GM23338 (cell line): Measurements from ENCODE around the gene WWP2.

ENCODE experiments used
- EZH2 ChIP-seq: fragments of 200-600 bp; sonication (generic); IDR thresholded peaks from one replicate; pipeline ENCODE4 v1.8.0; 2017; ENCODE audit warnings: antibody characterized with exemption, mild to moderate bottlenecking, low read depth; ENCODE audit not compliant: unreplicated experiment
- EZH2phosphoT487 ChIP-seq: fragments of 200-600 bp; sonication (generic); IDR thresholded peaks from one replicate; pipeline ENCODE4 v1.8.1; 2018; ENCODE audit warnings: antibody characterized with exemption; ENCODE audit not compliant: unreplicated experiment
- TF ChIP-seq, protein P1 (sequence below), 2 experiments: fragments of 200-600 bp in 1 of 2; sonication (generic) in 1 of 2; conservative IDR thresholded peaks; 2 replicates each; pipeline versions ENCODE4 v1.5.1 to v1.6.1; 2016 to 2017; ENCODE audit warnings: antibody characterized with exemption in 2 of 2, low read depth in 2 of 2, mild to moderate bottlenecking in 2 of 2, moderate library complexity in 1 of 2

DNA sequence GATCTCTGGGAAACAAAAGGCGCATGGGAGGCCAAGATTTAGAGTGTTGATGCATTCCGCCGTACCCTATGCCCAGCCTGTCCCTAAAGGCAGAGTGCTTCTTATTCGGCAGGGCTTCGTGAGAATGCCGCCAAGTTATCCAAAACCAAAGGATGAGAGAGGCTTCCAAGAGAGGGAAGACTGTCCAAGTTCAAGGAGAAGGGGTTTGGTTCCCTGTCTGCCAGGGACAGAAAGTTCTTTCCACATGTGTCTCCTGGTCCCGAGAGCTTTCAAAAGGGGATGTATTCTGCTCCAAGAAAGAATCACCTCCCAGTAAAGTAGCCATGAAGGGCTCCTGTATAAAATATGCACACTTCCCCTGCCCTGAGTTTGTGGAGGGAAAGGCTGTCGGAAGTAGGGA lies 146.9 kb downstream of the WWP2 start:
- TF ChIP-seq EZH2 (no peak), EZH2phosphoT487 (no peak)
- TF ChIP-seq, protein P1, sequence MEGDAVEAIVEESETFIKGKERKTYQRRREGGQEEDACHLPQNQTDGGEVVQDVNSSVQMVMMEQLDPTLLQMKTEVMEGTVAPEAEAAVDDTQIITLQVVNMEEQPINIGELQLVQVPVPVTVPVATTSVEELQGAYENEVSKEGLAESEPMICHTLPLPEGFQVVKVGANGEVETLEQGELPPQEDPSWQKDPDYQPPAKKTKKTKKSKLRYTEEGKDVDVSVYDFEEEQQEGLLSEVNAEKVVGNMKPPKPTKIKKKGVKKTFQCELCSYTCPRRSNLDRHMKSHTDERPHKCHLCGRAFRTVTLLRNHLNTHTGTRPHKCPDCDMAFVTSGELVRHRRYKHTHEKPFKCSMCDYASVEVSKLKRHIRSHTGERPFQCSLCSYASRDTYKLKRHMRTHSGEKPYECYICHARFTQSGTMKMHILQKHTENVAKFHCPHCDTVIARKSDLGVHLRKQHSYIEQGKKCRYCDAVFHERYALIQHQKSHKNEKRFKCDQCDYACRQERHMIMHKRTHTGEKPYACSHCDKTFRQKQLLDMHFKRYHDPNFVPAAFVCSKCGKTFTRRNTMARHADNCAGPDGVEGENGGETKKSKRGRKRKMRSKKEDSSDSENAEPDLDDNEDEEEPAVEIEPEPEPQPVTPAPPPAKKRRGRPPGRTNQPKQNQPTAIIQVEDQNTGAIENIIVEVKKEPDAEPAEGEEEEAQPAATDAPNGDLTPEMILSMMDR (conservative IDR thresholded peaks at IDR 0.05; ENCODE audit: low read depth in 2 of 2) = no peak
